OCI-M2 (cell line): ENCODE results near the gene RTP2.

Experiments used
- DNase-seq: peaks from one replicate; lab custom pipeline; 2025; ENCODE audit not compliant: unreplicated experiment; lab: John Stamatoyannopoulos, UW

RTP2 gene

DNA sequence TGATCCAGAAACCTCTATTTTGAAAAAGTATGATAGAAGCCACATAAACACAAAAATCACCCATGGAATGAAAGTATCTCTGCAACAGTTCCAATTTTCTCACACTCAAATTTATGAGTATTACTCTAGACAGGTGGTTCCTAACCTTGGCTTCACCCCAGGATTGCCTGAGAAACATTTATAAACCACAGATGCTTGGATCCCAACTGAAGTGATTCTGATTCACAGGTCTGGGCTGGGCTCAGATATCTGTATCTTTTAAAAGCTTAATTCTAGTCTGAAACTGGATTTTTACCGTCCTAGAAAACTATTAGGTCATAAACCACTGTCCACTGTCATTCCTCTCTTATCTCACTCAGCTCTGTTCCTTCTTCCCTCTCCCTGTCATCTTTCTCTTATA is 24.8 kb downstream of the RTP2 start:
- peak; percentile 1 for DNase-seq

DNA sequence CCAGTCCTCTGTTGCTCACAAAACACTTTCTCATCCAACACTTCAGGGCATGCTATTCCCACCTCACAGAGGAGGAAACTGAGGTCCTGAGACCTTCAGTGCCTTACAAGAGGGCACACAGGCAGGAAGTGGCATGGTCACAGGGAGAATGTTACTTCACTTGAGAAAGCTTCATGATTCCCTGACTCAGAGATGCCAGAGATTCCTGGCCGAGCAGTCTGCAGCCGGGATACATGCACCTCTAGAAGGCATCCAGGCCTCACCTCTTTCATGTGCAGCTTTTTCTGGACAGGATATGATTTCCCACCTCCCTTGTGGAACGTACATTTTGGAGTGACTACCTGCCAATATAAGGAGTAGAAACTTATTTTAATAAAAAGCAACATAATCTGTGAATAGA is 29.3 kb downstream of the RTP2 start:
- no peak for DNase-seq

DNA sequence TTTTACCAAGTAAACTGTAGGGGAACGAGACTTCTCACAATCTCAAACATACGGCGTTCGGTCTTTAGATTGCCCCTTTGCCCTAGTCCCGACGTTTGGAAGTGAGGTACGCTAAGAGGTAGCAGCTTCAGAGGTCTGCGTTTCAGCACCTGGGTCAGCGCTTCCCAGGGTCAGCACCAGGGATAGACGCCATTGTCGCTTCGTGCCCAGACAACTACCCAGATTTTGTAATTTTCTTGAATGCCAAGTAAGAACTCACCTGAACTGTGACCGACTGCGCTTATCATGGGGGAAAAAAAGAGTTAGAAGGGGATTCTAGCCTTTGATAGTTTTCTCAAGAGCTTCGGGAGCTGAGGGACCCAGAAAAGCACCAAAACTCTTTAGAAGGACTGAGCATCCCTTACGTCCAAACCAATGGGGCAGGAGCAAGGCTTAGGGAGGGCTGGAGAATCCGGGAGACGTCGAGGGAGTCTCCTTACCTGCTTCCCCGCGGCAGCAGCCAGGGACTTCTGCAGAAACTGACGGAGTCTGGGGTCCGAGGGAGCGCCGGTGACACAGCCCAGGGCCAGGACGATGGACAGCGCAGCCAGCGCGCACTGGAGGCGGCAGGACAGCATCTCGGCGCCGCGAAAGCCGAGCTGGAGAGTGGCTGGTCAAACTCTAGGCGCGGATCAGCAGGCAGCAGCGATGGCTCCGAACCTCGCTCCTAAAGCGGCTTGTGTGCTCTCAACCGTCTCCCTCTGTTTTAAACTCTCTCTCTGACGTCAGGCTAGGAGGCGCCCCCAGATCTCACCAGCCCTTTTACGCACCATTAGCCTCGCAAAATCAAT is 32.5 kb downstream of the RTP2 start, which contains the start of gene SST:
Gene SST (minus strand): TSS at position 720 of the 830 bp plus-strand sequence. CDS start 103 bp downstream, at position 617.
- peak; percentile 1 for DNase-seq

DNA sequence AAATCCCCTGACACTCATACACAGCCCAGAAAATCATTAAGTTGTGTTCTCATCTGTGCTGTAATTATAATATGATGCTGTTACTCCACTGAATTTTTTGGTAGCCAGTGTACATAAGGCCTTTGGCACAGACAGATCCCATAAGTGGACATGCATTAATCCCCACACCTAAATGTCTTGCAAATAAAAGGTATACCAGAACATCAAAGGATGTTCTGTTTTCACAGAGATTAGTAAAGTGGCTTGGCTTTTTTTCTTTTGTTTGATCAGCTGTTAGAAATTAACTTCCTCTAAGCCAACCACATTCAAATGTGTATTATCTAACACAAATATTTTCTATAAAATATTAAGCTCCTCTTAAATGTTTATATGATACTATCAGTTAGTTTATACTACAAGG is 34.8 kb downstream of the RTP2 start:
- DNase-seq = no peak

DNA sequence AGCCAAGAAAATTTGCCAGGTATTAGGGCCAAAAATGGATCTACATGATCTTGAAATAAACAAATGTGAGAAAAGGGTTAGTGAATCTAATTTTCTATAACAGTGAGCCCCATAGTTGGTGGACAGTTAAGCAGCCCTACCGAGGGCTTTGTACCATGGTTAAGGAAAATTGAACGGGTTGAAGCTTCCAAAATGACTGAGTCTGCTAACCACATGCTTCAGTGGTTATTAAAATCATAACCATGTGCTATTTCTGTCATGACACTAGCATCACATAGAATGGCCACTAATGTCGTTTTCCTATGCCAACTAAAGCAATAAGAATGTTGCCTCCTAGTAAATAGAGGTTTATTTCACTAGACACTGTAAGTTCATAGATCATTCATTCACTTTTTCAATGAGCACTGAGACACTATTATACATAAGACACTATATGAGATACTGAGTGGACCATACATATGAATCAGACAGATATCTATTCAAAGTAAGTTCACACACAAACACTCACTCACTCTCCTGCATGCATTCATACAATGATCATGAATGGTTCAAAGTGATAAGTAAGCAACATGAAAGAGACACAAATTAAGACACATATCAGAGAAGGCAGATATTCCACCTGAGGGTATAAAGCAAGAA is 36.5 kb downstream of the RTP2 start:
- DNase-seq = no peak

DNA sequence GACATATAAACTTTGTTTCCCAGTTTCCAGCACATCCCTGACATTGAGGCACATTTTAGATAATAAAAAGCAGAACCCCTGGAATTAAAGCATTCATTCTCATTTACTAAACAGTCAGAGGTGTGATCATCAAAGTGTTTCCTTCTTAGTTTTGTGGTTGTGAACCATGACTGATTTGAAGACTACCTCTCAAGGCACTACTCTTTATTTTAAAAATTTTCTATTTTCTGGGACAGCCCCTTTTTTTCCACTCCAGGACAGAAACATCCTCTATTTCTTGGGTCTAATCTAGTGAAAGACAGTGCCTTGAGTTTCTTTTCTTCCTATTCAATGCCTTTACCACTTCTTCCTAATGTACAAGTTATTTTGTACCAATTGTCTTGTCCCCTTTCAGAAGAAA is 37.3 kb downstream of the RTP2 start:
- no peak for DNase-seq

DNA sequence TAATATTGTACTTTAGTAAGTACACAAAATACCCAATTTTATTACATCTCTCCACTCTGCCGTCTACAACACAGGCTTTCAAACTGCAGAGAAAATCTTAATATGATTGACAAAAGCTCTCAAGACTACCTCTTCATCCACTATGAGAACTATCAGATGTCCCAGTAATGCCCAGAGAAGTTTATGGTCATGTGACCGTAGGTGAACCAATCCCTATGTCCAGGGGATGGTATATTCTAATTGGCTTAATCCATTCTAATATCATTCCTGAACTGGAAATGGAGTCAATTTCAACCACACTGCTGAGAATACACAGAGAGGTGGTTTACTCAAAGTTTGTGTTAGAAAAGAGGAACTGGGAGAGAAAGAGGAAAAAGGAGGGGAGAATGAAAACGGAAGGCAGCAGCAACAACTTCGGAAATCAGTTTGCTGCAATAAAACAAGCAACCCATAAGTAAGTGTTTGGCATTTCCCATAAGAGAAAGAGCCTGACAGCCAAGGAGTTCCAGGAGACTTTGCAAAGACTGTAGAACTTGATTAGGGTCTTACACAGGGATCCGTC is 39.4 kb downstream of the RTP2 start:
- DNase-seq = no peak

DNA sequence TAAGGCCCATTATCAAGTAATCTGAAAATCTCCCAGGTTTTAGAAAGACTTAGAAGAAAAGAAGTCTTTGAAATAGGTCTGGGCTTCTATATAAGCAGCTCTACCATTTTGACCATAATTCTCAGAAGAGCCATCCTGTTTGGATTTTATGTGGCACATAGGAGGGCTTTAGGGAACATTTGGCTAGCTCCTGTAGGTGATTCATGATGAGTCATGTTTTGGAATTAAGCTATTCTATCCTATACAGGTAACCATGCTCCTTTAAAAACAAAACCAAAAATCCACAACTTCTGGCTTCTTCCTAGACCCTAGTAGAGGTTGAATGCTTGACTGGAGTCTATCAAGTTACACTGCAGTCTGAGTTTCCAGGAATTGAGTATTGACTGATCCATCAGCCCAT is 41.1 kb downstream of the RTP2 start:
- DNase-seq = no peak

DNA sequence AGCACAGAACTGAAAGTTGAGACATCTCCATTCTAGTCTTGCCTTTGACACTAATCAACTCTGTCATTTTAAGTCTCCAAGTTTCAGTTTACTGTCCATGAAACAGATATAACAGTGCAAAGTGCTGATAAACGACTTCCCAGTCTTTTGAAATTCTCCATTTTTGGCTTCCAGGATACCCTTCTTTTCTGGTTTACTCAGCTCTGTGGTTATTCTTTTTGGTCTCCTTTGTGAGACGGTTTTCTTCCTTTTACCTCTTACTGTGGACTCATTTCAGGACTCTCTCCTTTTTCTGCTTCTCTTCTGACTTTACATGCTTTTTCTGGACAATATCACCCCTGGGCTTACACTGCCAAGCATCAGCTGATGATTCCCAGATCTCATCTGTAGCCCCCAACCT is 51.1 kb downstream of the RTP2 start:
- DNase-seq = no peak
